GM21423 (cell line): ENCODE measurements around the gene TAAR6.
"Not testable (repeated sequence)": the region's sequence is repeated elsewhere in the genome, so short reads cannot be mapped to it uniquely, and the experiment has no call there.

Experiments
- ATAC-seq: cut with Tn5 transposase; IDR thresholded peaks from one replicate; pipeline ENCODE4 v1.9.1; 2021; ENCODE audit warnings: mild to moderate bottlenecking, moderate library complexity; ENCODE audit not compliant: unreplicated experiment

The TAAR6 gene

DNA sequence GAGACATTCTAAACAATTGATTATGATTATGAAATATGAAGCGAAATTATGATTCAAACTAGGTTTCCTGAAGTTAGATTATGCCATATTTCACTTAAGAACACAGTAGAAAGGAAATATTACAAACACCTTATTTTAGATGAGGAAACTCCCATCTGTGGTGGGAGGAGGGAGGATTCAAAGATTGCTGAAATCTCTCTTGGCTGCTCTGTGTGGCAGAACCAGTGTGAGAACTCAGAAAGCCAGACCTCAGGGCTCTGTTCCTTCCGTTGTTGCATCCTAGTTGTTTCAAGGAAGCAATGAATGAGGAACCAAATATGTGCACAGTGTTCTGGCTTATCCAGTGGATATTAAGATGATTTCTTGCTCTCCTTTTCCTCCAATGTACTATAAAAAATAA lies 17.3 kb downstream of the TAAR6 start:
- ATAC-seq = no peak

DNA sequence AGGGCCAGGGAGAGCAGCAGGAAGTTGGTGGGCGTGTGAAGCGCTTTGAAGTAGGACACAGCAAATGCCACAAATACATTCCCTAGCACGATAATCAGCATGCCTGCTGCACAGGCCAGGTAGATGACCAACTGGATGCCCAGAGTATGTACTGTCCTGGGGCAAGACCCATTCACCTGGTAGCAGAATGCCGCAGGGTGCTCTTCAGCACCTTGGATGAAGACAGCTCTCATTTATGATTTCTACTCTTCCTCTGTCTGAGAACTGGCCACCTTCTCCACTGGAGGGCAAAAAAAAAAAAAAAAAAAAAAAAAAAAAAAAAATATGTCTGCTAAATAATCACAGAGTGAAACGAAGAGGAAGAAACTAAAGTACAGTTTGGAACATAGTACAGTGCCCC lies 19.3 kb downstream of the TAAR6 start, which contains the start of gene TAAR5:
Gene TAAR5 (minus strand): TSS at position 288 of the 400 bp plus-strand sequence. CDS start 55 bp downstream, at position 233.
- ATAC-seq = no peak

DNA sequence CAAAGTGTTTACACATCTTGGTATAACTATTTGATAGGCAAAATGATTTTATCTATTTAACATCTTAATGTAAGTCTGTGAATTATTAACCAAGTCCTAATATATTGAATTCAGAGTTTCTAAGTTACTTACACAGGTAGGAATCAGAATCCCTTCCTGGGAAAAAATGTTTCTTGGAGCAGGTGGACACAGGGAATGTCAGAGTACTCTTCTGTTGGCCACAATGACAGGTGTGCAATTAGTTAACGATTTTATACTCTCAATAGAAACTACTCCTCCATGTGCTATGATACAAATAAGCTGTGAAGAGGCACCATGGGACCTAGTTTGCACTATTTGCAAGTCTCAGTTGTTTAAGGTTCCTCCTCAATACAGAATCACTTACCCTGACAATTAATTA lies 20.2 kb downstream of the TAAR6 start:
- no peak for ATAC-seq

DNA sequence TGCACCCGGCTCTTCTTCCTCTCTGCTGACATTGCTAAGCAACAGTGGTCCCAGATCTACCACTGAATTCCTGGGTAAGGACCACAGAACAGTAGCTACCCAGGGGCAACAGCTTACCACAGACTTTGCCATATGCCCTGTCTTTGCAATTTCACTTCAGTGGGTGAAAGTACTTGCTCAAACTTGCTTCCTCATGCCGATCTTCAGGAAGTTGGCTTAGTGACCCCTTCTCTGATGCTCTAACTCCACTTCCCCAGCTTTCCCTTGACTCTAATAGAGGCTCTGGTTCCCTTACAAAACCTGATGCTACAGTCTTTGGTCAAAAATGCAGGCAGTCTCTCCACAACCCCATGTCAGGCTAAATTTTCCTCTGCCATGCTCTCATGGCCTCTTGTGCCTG lies 22.7 kb downstream of the TAAR6 start:
- ATAC-seq = no peak

DNA sequence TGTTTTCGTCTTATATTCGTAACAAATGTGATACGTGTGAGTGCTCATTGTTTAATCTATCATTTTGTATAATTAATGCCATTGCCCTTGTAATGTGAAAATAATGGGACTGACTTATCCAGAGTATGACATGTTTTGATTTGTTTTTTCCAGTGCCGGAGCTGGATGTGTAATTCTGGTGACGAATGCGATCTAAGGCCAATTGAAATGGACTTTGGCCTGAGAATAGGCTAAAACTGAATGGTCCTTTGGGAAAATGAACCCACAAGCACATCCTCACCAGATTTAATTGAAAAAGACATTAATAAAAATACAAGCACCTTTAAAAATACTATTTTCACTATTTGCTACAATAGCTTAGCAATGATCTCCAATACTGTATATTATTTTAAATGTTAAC lies 26.1 kb downstream of the TAAR6 start:
- no peak for ATAC-seq

DNA sequence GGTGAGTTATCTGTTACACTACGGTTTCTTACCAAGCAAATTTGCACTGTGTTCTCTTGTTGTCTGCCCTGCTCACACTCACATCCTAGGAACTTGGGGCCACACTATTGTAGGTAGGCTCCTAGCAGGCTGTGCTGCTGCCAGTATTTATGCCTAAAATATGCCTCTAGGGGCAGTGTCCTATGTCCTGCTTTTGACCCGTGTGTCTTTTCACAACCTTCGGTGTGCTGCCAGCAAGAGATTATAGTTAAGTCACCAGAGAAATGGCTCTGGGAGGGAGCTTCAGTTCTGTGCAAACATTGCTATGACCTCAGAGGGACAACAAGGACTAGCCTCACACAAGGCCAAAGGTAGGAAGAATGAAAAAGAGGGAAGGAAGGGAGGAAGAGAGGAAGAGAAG lies 28.4 kb downstream of the TAAR6 start:
- peak; percentile 62 for ATAC-seq

DNA sequence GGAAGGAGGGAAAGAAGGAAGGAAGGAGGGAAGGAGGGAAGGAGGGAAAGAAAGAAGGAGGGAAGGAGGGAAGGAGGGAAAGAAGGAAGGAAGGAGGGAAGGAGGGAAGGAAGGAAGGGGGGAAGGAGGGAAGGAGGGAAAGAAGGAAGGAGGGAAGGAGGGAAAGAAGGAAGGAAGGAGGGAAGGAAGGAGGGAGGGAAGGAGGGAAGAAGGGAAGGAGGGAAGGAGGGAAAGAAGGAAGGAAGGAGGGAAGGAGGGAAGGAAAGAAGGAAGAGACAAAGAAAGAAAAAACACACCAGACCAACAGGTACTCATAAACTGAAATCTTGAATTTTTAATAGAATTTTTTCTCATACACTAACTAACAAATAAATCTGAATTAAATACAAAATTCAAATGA lies 30.8 kb downstream of the TAAR6 start:
- not testable (repeated sequence) for ATAC-seq

DNA sequence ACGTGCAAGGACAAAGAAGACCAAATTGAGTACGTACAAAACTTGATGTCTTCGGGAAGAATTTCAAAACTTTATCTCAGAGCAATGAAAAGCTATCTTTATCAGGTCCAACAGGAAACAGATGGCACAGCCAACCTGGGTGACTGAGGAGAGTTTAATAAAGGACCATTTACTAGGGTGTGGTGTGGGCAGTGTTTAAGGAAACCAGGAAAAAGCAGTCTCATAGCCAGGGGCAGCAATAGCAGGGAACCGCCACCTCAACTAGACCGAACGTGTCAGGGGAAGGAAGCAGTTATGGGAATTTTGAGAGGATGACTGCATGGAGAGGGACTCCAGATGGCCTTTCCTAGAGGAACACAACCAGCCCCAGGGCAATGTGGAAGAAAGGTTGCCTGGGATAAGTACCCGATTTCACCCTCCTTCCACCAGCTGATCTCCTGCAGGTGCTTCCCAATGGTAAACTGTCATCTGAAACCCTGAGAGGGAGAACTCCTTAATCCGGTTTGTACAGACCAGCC lies 34.6 kb downstream of the TAAR6 start:
- no peak for ATAC-seq

DNA sequence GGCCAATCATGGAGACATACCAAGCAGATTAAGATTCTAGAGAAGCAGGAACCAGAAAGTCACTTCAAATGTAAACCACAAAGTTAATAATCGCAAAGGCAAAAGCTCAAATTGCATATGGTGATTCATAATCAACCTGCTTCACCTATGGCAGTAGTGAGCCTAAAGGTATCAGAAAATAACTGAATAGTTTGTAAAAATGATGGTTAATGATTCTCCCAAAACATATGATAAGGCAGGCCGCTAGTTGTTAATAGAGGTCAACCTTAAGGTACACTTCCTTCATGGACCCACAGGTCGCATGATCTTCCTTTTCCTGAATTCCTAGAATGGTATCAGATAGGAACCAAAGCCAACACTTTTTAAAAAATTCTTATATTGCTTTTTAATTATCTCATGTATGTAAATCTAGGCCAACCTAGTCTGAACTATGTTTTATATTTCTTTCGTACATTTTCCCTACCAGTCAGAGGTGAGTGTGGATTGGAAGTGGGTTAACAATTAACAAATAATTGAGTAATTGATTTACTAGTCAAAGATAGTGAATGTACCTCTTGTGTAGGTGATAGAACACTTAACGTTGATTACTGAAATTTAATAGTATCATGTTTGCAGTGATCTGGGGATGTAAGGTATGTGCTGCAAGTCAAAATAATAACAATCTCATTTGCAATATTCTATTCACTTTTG lies 37.6 kb downstream of the TAAR6 start:
- ATAC-seq = peak; percentile 82

DNA sequence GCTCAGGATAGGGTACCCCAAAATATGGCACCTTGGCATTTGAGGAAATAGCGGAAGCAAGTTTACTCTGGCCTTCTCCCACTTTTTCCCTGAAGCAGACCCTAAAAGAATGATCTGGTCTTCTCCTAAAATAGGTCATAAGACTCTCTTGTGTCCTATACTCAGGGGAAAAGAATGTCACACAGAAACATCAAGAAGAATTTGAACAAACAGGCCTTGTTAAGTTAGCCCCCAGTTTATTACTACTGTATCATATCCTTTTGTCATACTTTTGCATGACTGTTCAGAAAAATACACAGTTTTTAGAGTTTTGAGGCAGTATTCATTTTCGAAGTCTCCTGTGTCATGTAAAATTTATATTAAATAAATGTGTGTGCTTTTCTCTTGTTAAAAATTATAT lies 41.5 kb downstream of the TAAR6 start:
- ATAC-seq = no peak

DNA sequence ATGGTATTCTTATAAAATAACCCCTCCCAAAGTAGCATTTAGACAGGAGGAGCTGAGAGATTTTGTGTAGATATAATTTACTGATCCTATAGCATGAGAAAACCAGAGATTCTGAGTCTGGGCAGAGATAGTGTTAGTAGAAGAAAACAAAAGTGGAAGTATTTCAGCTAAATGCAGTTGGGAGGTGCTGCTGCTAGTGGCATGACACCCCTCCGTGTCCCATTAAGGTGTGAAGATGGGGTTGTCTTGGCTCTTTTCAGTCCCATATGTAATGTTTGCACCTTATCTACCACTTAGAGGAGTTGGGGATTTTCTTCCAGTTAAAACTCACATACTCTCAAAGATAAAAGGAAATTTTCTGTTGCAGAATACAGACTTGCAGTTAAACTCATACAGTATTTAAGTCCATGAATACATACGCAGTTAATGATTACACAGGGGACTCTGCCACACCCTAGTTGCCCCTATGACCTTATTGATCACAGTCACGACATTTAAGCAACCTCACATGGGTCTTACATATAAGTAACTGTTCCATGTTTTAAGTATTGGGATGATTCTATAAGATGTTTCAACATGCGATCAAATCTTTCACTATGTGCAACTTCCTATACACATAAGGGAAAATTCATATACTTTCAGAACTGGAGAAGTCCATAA lies 42.5 kb downstream of the TAAR6 start:
- ATAC-seq = peak; percentile 48

DNA sequence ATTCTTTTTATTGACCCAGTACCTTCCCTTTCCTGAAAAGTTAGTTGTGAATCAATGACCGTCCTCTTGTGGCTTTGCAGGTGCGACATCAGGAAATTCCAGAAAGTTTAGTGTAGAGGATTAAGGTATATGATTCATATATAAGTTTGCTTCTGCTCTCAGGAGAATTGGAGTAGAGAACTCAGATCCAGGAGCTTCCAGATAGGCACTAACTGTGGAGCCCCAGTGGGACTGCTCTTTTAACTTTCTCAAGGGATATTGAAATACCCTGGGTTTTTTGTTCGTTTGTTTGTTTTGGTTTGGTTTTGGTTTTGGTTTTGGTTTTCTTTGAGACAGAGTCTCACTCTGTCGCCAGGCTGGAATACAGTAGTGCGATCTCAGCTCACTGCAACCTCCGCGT lies 44.4 kb downstream of the TAAR6 start:
- no peak for ATAC-seq

DNA sequence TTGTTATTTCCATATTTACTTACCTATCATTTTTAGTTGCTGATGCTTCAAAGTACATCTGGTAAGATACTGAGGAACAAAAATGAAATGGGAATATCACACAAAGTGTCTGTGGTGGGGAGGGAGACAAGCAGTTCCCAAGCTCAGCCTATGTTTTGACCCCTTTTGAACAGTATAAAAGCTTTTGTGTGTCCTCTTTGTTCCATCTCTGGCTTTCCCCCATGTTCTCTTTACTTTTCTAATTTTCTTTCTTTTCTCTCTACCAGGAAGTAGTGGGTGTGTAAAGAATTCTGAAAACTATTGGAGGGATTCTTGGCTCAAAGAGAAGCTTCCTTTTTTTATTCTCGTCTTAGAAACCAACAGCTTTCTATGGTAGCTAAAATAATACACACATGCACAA lies 46.6 kb downstream of the TAAR6 start:
- ATAC-seq = no peak
